Testis (tissue), 3 donors: ENCODE data around the gene PPCDC. TPM values are rescaled to one million over a fixed set of nuclear protein-coding genes. Genes with fewer than 3 reads are reported as not detected.
"Not testable (repeated sequence)": the region's sequence is repeated elsewhere in the genome, so short reads cannot be mapped to it uniquely, and the experiment has no call there.

ENCODE experiments used
- DNase-seq: peaks from one replicate; pipeline ENCODE4 v3.0.0-alpha.2; 2019
- H3K27ac ChIP-seq, 2 donors: fragments of 200-600 bp; sonication (generic); one replicate each; pipeline ENCODE4 v1.5.1; 2019
- H3K27me3 ChIP-seq: fragments of 200-600 bp; sonication (generic); one replicate; pipeline ENCODE4 v1.5.1; 2019
- H3K36me3 ChIP-seq: fragments of 200-600 bp; sonication (generic); one replicate; pipeline ENCODE4 v1.5.1; 2017; ENCODE audit warnings: low read depth; ENCODE audit errors: missing control alignments
- H3K4me1 ChIP-seq: fragments of 200-600 bp; sonication (generic); one replicate; pipeline ENCODE4 v1.5.1; 2019
- H3K4me3 ChIP-seq, 2 donors: fragments of 200-600 bp; sonication (generic); one replicate each; pipeline ENCODE4 v1.5.1; 2017 to 2019
- H3K9me3 ChIP-seq: fragments of 200-600 bp; sonication (generic); one replicate; pipeline ENCODE4 v1.5.1; 2017
- CTCF ChIP-seq, 3 experiments: fragments of 450-650 bp in 2 of 3; fragments of 200-600 bp in 1 of 3; sonication (generic) in 1 of 3; IDR thresholded peaks; one replicate each; pipeline ENCODE4 v1.5.1; 2016 to 2019; ENCODE audit warnings: antibody characterized with exemption in 3 of 3, mild to moderate bottlenecking in 2 of 3, moderate library complexity in 1 of 3
- POLR2A ChIP-seq: fragments of 450-650 bp; IDR thresholded peaks from one replicate; pipeline ENCODE4 v1.6.1; 2017; ENCODE audit warnings: antibody characterized with exemption, mild to moderate bottlenecking, moderate library complexity
- WGBS, 2 donors: methylation state at CpG; one replicate each; pipeline ENCODE4 v1.1.5; 2018; 5-methylcytosine and 5-hydroxymethylcytosine counted together
- intact Hi-C: fragments of 100-400 bp; cut with DNase I; formaldehyde crosslinking; loops from one replicate; pipeline ENCODE4 v1.15.1; 2023; ENCODE audit warnings: low total_unique reads
- polyA plus RNA-seq: library from polyadenylated mRNA; stranded (reverse); fragments of 350-450 nt; fragmentation: Illumina TruSeq; extraction: RNeasy Lipid Tissue Mini Kit (QIAGEN cat#74804); gene quantifications from one replicate; pipeline ENCODE4 v1.2.3, GENCODE V29; 2014; ENCODE audit warnings: low read depth, low replicate concordance; ENCODE audit not compliant: insufficient read depth
- total RNA-seq, 2 donors: library from RNA; depleted of rRNA; stranded (reverse); fragments of >200 nt; gene quantifications; one replicate each; pipeline ENCODE4 v1.2.3, GENCODE V29; 2016

The PPCDC gene
- total and polyA plus RNA-seq, 3 donors from 2014 or later = 18.0 to 31.6 (median 23.6) TPM

DNA sequence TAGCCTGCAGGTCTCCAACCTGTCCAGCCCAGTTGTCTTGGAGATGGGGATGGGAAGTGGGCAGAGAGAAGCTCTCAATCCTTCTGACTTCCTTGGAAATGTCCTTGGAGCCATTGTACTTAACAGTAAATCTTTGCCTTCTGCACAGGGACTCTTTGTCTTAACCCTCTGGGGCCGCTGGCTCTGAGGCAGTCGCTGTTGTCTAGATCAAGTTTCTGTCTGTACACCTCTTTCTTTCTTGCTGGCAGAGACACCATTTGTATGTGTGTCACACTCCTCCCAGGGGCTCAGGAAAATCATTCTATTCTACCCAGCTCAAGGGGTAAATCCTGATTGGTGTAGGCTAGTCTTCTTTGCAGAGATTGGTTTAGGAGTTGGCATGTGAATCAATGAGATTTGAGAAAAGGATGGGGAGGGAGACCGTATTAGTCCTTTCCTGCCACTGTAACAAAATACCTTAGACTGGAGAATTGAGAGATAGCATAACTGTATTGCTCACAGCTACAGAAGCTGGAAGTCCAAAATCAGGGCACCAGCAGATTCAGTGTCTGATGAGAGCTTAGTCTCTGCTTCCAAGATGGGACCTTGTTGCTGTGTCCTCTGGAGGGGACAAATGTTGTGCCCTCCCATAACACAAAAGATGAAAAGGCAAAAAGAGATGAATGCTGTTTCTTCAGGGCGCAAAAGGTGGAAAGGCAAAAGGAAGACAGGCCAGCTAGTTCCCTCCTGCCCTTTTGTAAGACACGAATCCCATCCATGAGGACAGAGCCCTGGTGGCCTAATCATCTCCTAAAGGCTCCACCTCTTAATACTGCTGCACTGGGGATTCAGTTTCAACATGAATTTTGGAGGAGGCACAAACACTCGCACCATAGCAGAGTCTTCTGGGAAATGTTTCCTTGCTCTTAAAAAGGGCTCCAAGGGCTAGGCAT lies 66.3 kb downstream of the PPCDC start:
- intact Hi-C loops = no loop called here
- Histone ChIP-seq H3K4me3 (no peak overlapping the region), H3K36me3 (no peaks in the 10 kb centered on the region), H3K4me1 (no peaks in the 10 kb centered on the region), H3K27me3 (no peaks in the 10 kb centered on the region), H3K27ac (peak overlapping the region in 1 of 2 donors; percentile 30), H3K9me3 (no peaks in the 10 kb centered on the region)
- 60 to 82% methylated on average over 6 of the region's 6 CpGs for WGBS, 2 donors
- DNase-seq = no peak
- no peak for TF ChIP-seq CTCF (IDR thresholded peaks at IDR 0.05)

DNA sequence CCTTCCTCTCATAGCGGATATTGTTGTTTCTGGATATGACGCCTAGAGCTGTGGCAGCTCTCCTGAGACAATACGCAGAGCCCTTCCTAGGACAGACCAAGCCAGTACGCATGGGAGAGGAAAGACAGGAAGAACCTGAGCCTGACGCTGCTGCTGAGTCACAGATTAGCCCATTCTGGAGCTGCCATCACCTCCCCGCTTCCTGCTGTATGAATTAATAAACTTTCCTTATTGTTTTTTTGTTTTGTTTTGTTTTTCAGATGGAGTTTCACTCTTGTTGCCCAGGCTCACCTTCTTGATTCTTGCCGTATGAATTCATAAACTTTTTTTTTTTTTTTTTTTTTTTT lies 67.0 kb downstream of the PPCDC start:
- no peak for DNase-seq
- intact Hi-C loops = no loop called here
- no peaks in the 10 kb centered on the region for H3K4me1 ChIP-seq
- no peaks in the 10 kb centered on the region for H3K27me3 ChIP-seq
- H3K36me3 ChIP-seq = no peaks in the 10 kb centered on the region
- no peak overlapping the region for H3K27ac ChIP-seq
- no peaks in the 10 kb centered on the region for H3K9me3 ChIP-seq
- H3K4me3 ChIP-seq = no peak overlapping the region
- TF ChIP-seq POLR2A (no peak), CTCF (IDR thresholded peaks at IDR 0.05) (no peak)
- 75 to 82% methylated on average over 7 of the region's 7 CpGs for WGBS, 2 donors

DNA sequence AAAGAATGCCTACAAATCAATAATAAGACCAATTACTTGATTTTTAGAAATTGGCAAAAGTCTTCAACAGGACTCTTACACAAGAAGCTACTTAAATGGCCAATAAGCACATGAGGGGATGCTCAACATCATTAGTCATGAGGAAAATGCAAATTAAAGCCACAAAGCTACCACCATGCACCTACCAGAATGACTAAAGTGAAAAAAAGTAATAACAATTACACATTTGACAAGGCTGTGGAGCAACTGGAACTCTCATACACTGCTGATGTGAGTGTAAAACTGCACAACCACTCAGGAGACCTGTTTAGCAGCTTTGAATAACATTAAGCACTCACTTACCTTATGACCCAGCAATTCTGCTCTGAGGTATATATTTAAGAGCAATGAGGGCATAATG lies 68.4 kb downstream of the PPCDC start:
- Histone ChIP-seq H3K4me1 (no peaks in the 10 kb centered on the region), H3K27me3 (no peaks in the 10 kb centered on the region), H3K27ac (no peak overlapping the region), H3K9me3 (no peaks in the 10 kb centered on the region), H3K4me3 (no peak overlapping the region), H3K36me3 (no peaks in the 10 kb centered on the region)
- DNase-seq = no peak
- intact Hi-C loops = no loop called here
- TF ChIP-seq POLR2A (no peak), CTCF (IDR thresholded peaks at IDR 0.05) (no peak)

DNA sequence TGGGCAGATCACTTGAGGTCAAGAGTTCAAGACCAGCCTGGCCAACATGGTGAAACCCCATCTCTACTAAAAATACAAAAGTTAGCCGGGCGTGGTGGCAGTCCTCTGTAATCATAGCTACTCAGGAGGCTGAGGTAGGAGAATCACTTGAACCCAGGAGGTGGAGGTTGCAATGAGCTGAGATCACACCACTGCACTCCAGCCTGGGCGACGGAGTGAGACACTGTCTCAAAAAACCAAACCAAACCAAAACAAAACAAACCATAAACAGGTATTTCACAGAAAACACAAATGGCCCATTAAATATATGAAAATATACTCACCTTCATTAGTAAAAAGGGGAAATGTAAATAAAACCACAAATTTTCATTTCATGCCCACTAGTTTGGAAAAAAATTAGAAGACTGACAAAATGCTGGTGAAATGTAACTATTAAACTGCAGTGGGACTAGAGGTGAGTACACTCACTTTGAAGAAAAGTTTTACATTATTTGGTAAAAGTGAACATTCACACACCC lies 71.6 kb downstream of the PPCDC start:
- DNase-seq, H3K4me3 ChIP-seq, H3K9me3 ChIP-seq, intact Hi-C loops, H3K36me3 ChIP-seq, H3K27me3 ChIP-seq, H3K4me1 ChIP-seq, H3K27ac ChIP-seq: not testable (repeated sequence)
- WGBS, 2 donors = 94% methylated on average over 4 of the region's 4 CpGs

DNA sequence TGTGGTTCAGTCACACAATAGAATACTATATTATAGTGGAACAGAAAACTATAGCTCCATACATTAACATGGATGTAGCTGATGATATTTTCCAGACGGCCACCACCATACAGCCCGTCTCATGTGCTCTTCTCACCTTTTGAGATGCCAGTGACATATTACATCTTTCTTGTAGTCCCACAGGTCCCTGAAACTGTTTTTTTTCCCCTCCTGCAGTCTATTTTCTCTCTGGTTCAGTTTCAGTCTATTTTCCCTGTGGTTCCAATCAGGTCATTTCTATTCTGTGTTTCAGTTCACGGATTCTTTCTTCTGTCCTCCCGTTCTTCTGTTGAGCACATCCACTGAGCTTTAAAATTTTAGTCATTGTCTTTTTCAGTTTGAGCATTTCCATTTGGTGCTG lies 72.2 kb downstream of the PPCDC start:
- H3K9me3 ChIP-seq = no peaks in the 10 kb centered on the region
- H3K4me3 ChIP-seq = no peak overlapping the region
- no peaks in the 10 kb centered on the region for H3K4me1 ChIP-seq
- WGBS, 2 donors = 65 to 76% methylated on average over 4 of the region's 4 CpGs
- H3K27me3 ChIP-seq = no peaks in the 10 kb centered on the region
- no peak for DNase-seq
- no peak for TF ChIP-seq POLR2A
- TF ChIP-seq CTCF (IDR thresholded peaks at IDR 0.05) = no peak
- H3K36me3 ChIP-seq = no peaks in the 10 kb centered on the region
- no peak overlapping the region for H3K27ac ChIP-seq
- intact Hi-C loops = no loop called here
